ENCODE data around the gene RBM23. TPM values are rescaled to one million over a fixed set of nuclear protein-coding genes. Genes with fewer than 3 reads are reported as not detected.

Gene RBM23
- total and polyA plus RNA-seq, 2 of the 8 experiments (the other 6 are each of a cell fraction or from before 2014, with no cell fraction given) = 41.2 to 43.3 TPM

- TF ChIP-seq CBX8 (IDR thresholded peaks at IDR 0.05; ENCODE audit: borderline replicate concordance, low read depth, low read length) (no peak), SRF (IDR thresholded peaks at IDR 0.05; ENCODE audit: low read depth, low read length) (no peak)
Observed at GRCh38 chr14:22895402-22895801, 23.5 kb downstream of the RBM23 start (continued).
